Fibroblast of peridontal ligament (primary cell): ENCODE data around the gene RGS6.
A peak's percentile ranks its signal among the peaks of the same experiment; 100 is the strongest.

Source experiments
- DNase-seq: peaks from one replicate; pipeline ENCODE4 v3.0.0-alpha.2; 2010; ENCODE audit errors: extremely low read depth

RGS6 gene

GRCh38 chr14:72550513-72550912 lies 618.3 kb downstream of the RGS6 start:
- no peak for DNase-seq

- DNase-seq, result no peak
Measured at GRCh38 chr14:72552236-72552635, 620.0 kb downstream of the RGS6 start.

GRCh38 chr14:72553161-72553560 lies 620.9 kb downstream of the RGS6 start:
- DNase-seq, result no peak

- DNase-seq, result no peak
Measured at GRCh38 chr14:72553656-72554055, 621.4 kb downstream of the RGS6 start.

GRCh38 chr14:72554401-72554800 lies 622.2 kb downstream of the RGS6 start:
- DNase-seq, result no peak

- DNase-seq, result no peak
Measured at GRCh38 chr14:72554994-72555608, 622.9 kb downstream of the RGS6 start.

- no peak for DNase-seq
Measured at GRCh38 chr14:72555609-72556000, 623.4 kb downstream of the RGS6 start.

- DNase-seq, result no peak
Measured at GRCh38 chr14:72557671-72558070, 625.4 kb downstream of the RGS6 start.

GRCh38 chr14:72558721-72559120 lies 626.5 kb downstream of the RGS6 start:
- DNase-seq, result peak; percentile 82

- no peak for DNase-seq
Measured at GRCh38 chr14:72559202-72559601, 627.0 kb downstream of the RGS6 start.

GRCh38 chr14:72559669-72560255 lies 627.5 kb downstream of the RGS6 start:
- DNase-seq, result no peak

GRCh38 chr14:72560331-72560730 lies 628.1 kb downstream of the RGS6 start:
- DNase-seq, result no peak

- DNase-seq, result no peak
Measured at GRCh38 chr14:72560889-72561493, 628.8 kb downstream of the RGS6 start.

GRCh38 chr14:72562300-72562699 lies 630.1 kb downstream of the RGS6 start:
- DNase-seq, result no peak

GRCh38 chr14:72563676-72564075 lies 631.4 kb downstream of the RGS6 start:
- DNase-seq, result no peak

GRCh38 chr14:72565149-72565559 lies 632.9 kb downstream of the RGS6 start:
- no peak for DNase-seq

GRCh38 chr14:72565917-72566316 lies 633.7 kb downstream of the RGS6 start:
- DNase-seq, result no peak

GRCh38 chr14:72567226-72567625 lies 635.0 kb downstream of the RGS6 start:
- no peak for DNase-seq

- DNase-seq, result no peak
Measured at GRCh38 chr14:72568296-72568992, 636.2 kb downstream of the RGS6 start.

GRCh38 chr14:72573725-72574417 lies 641.6 kb downstream of the RGS6 start:
- peak; percentile 30 for DNase-seq

GRCh38 chr14:72574715-72575114 lies 642.5 kb downstream of the RGS6 start:
- no peak for DNase-seq

- DNase-seq, result no peak
Measured at GRCh38 chr14:72576258-72576657, 644.0 kb downstream of the RGS6 start.
